Keratinocyte (primary cell): ENCODE results near the gene CDKN2B. TPM values are rescaled to one million over a fixed set of nuclear protein-coding genes. Genes with fewer than 3 reads are reported as not detected.

Source experiments
- DNase-seq: peaks from one replicate; pipeline ENCODE4 v3.0.0-alpha.2; 2011; ENCODE audit warnings: low read depth, missing footprints, low spot score
- FAIRE-seq: peaks from 2 replicates; lab custom pipeline; 2011; peaks lifted over from hg19 to GRCh38; lab: Jason Lieb, UNC
- H2AFZ ChIP-seq: 2 replicates; pipeline ENCODE4 v1.6.0; 2012; ENCODE audit warnings: low read length, control low read depth, inconsistent platforms; ENCODE audit not compliant: control insufficient read depth
- H3K27ac ChIP-seq: 2 replicates; pipeline ENCODE4 v1.5.1; 2011; ENCODE audit warnings: low read length; ENCODE audit not compliant: control insufficient read depth, insufficient read depth
- H3K27me3 ChIP-seq: 3 replicates; pipeline ENCODE4 v1.6.0; 2011; ENCODE audit warnings: low read length; ENCODE audit not compliant: control insufficient read depth, insufficient read depth; ENCODE audit errors: extremely low read depth
- H3K36me3 ChIP-seq, 2 experiments: 2 replicates in 1 of 2; 3 replicates in 1 of 2; pipeline ENCODE4 v1.5.1; 2011; ENCODE audit warnings: low read length in 2 of 2, mild to moderate bottlenecking in 1 of 2; ENCODE audit not compliant: control insufficient read depth in 2 of 2, insufficient read depth in 2 of 2; ENCODE audit errors: extremely low read depth in 1 of 2
- H3K4me1 ChIP-seq: 3 replicates; pipeline ENCODE4 v1.5.1; 2011; ENCODE audit warnings: low read length; ENCODE audit not compliant: control insufficient read depth, insufficient read depth; ENCODE audit errors: extremely low read depth
- H3K4me2 ChIP-seq: 3 replicates; pipeline ENCODE4 v1.6.0; 2011; ENCODE audit warnings: low read depth, low read length; ENCODE audit not compliant: control insufficient read depth, insufficient read depth; ENCODE audit errors: extremely low read depth
- H3K4me3 ChIP-seq, 3 experiments: fragments of 200-600 bp in 1 of 3; sonication (generic) in 1 of 3; 2 replicates in 2 of 3; 3 replicates in 1 of 3; pipeline ENCODE4 v1.5.1; 2011 to 2016; ENCODE audit warnings: low read length in 3 of 3, mild to moderate bottlenecking in 3 of 3, control low read depth in 2 of 3, inconsistent platforms in 1 of 3, low read depth in 1 of 3, mixed read lengths in 1 of 3, mixed run types in 1 of 3, moderate library complexity in 1 of 3; ENCODE audit not compliant: control insufficient read depth in 2 of 3, insufficient read depth in 2 of 3; ENCODE audit errors: extremely low read depth in 1 of 3
- H3K79me2 ChIP-seq: 2 replicates; pipeline ENCODE4 v1.6.0; 2012; ENCODE audit warnings: low read length; ENCODE audit not compliant: control insufficient read depth, insufficient read depth
- H3K9ac ChIP-seq: 3 replicates; pipeline ENCODE4 v1.6.0; 2011; ENCODE audit warnings: low read length; ENCODE audit not compliant: control insufficient read depth, insufficient read depth; ENCODE audit errors: extremely low read depth
- H3K9me1 ChIP-seq: 3 replicates; pipeline ENCODE4 v1.6.0; 2011; ENCODE audit warnings: low read length; ENCODE audit not compliant: control insufficient read depth, insufficient read depth; ENCODE audit errors: extremely low read depth
- H3K9me3 ChIP-seq: 2 replicates; pipeline ENCODE4 v1.5.1; 2012; ENCODE audit warnings: low read depth, low read length; ENCODE audit not compliant: control insufficient read depth
- H4K20me1 ChIP-seq: 3 replicates; pipeline ENCODE4 v1.6.0; 2011; ENCODE audit warnings: low read length; ENCODE audit not compliant: control insufficient read depth, insufficient read depth; ENCODE audit errors: extremely low read depth
- CTCF ChIP-seq, 3 experiments: IDR thresholded peaks in 1 of 3; conservative IDR thresholded peaks in 1 of 3; optimal IDR thresholded peaks in 1 of 3; 2 replicates in 2 of 3; 3 replicates in 1 of 3; pipeline versions ENCODE3 to v1.5.1; 2011; ENCODE audit warnings: low read length in 3 of 3, mild to moderate bottlenecking in 3 of 3, moderate library complexity in 2 of 3, control low read depth in 1 of 3, inconsistent platforms in 1 of 3; ENCODE audit not compliant: insufficient read depth in 2 of 3; ENCODE audit errors: extremely low read depth in 1 of 3
- EZH2 ChIP-seq: IDR thresholded peaks from one replicate; pipeline ENCODE4 v1.6.1; 2012; ENCODE audit warnings: inconsistent platforms, mild to moderate bottlenecking, low read length, moderate library complexity
- dilution Hi-C: fragments of 300-500 bp; cut with MboI; formaldehyde crosslinking; loops from one replicate; pipeline ENCODE4 v1.7.0; 2020; ENCODE audit warnings: low sequenced_read_pairs; ENCODE audit not compliant: extremely low pct_ligation_motif_present
- polyA plus RNA-seq, 5 experiments: library from polyadenylated mRNA; depleted of rRNA in 3 of 5; stranded (reverse) in 3 of 5; stranded (forward) in 1 of 5; unstranded in 1 of 5; fragments of >200 nt; gene quantifications; 1 replicate in 1 of 5; 2 replicates in 3 of 5; 3 replicates in 1 of 5; pipeline versions ENCODE4 v1.2.1 to v1.2.3, GENCODE V29; 2011 to 2012; ENCODE audit warnings: missing spikeins in 2 of 5, low read depth in 1 of 5, low replicate concordance in 1 of 5

The CDKN2B gene
- polyA plus RNA-seq, 1 donor (not counting 4 experiments of a cell fraction or from before 2014, with no cell fraction given), result 19.9 TPM

DNA sequence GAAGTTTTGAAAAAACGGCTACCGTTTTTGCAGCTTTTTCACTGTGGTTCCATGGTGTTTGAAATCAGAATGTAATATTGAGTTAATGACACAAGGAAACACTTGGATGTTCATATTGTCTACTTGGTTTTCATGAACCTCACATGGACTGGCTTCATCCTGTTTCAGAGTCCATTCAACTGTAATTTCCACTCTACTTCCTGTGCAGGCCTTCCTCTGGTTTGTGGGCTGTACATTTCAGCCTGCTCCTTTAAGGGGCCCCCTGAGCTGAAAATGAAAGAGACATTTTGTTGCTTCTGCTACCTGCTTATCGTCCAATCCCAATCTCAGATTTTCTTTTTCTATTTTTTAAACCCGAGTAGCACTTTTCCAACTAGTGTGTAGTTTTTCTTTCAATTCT is 41.8 kb upstream of the CDKN2B start:
- dilution Hi-C loops, result no loop called here
- Histone ChIP-seq H3K4me2 (no peak overlapping the region), H3K79me2 (no peaks in the 10 kb centered on the region), H3K4me3 (no peak overlapping the region), H3K4me1 (peaks cover 34% of the 10 kb centered on the region), H3K9me1 (no peaks in the 10 kb centered on the region), H3K27ac (no peak overlapping the region), H4K20me1 (no peaks in the 10 kb centered on the region), H3K9ac (no peak overlapping the region), H2AFZ (no peak overlapping the region), H3K36me3 (no peaks in the 10 kb centered on the region), H3K9me3 (no peaks in the 10 kb centered on the region), H3K27me3 (no peaks in the 10 kb centered on the region)
- TF ChIP-seq EZH2, result no peak
- no peak for TF ChIP-seq CTCF (optimal IDR thresholded peaks at IDR 0.05 in 1 of 3, IDR thresholded peaks at IDR 0.05 in 1 of 3, conservative IDR thresholded peaks at IDR 0.05 in 1 of 3; ENCODE audit: extremely low read depth in 1 of 3, insufficient read depth in 2 of 3, low read length in 3 of 3)
- FAIRE-seq, result no peak
- DNase-seq, result no peak

GRCh38 chr9:22049411-22049810 is 40.3 kb upstream of the CDKN2B start:
- Histone ChIP-seq H3K36me3 (no peaks in the 10 kb centered on the region), H3K79me2 (no peaks in the 10 kb centered on the region), H3K4me1 (peaks cover 41% of the 10 kb centered on the region), H3K27me3 (no peaks in the 10 kb centered on the region), H3K9me3 (no peaks in the 10 kb centered on the region), H3K4me3 (no peak overlapping the region), H3K9ac (no peak overlapping the region), H4K20me1 (no peaks in the 10 kb centered on the region), H3K4me2 (no peak overlapping the region), H2AFZ (no peak overlapping the region), H3K9me1 (no peaks in the 10 kb centered on the region), H3K27ac (no peak overlapping the region)
- no peak for TF ChIP-seq EZH2
- no peak for TF ChIP-seq CTCF (optimal IDR thresholded peaks at IDR 0.05 in 1 of 3, IDR thresholded peaks at IDR 0.05 in 1 of 3, conservative IDR thresholded peaks at IDR 0.05 in 1 of 3; ENCODE audit: extremely low read depth in 1 of 3, insufficient read depth in 2 of 3, low read length in 3 of 3)
- DNase-seq, result no peak
- dilution Hi-C loops, result loop anchor here (25.0 kb wide), 1 partner anchor 188 kb away; no protein-coding TSS in a partner anchor
- FAIRE-seq, result peak; percentile 32
